GM13976 (cell line): ENCODE data around the gene CHST12.
"Not testable (repeated sequence)": the region's sequence is repeated elsewhere in the genome, so short reads cannot be mapped to it uniquely, and the experiment has no call there.

Experiments
- DNase-seq: peaks from one replicate; pipeline ENCODE4 v3.0.0; 2012; ENCODE audit warnings: low spot score
- in situ Hi-C: fragments of 300-500 bp; cut with MboI; formaldehyde crosslinking; loops from one replicate; pipeline ENCODE4 v1.12.0; 2022; ENCODE audit warnings: low sequenced_read_pairs, mixed read lengths, inconsistent platforms; ENCODE audit not compliant: unreplicated experiment
- TF ChIP-seq, protein P1 (sequence below): IDR thresholded peaks from 2 replicates; pipeline ENCODE4 v1.5.1; 2012; ENCODE audit warnings: borderline replicate concordance, mild to moderate bottlenecking; ENCODE audit not compliant: insufficient read depth; ENCODE audit errors: extremely low read depth, missing control alignments, control extremely low read depth

CHST12 gene

DNA sequence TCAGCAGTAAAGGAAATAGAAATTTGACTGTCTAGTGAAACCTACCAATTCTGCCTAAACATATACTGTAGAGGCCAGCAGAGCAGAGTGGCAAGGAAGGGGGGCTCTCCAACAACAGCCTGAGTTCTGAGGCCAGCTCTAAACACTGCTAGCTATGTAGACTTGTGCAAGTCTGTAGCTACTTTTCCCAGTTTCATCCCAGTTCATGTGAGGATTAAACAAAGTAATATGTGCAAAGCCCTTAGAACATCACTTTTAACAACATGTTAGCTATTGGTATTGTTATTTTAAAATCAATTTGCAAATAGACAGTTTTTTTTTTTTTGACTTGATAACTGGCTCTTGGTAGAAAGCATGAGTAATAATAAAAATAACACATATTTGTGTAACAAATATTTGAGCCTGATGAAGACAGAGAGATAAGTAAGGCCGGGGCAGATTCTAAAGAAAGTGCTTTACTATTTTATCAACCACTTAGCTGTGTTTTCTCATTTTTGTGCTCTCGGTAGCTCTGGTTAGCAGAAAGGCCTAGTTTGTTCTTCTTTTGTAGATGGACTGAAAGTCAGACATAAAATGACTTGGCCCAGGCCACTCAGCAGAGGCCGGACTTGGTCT lies 9.3 kb downstream of the CHST12 start:
- in situ Hi-C loops = no loop called here
- no peak for DNase-seq
- TF ChIP-seq, protein P1, sequence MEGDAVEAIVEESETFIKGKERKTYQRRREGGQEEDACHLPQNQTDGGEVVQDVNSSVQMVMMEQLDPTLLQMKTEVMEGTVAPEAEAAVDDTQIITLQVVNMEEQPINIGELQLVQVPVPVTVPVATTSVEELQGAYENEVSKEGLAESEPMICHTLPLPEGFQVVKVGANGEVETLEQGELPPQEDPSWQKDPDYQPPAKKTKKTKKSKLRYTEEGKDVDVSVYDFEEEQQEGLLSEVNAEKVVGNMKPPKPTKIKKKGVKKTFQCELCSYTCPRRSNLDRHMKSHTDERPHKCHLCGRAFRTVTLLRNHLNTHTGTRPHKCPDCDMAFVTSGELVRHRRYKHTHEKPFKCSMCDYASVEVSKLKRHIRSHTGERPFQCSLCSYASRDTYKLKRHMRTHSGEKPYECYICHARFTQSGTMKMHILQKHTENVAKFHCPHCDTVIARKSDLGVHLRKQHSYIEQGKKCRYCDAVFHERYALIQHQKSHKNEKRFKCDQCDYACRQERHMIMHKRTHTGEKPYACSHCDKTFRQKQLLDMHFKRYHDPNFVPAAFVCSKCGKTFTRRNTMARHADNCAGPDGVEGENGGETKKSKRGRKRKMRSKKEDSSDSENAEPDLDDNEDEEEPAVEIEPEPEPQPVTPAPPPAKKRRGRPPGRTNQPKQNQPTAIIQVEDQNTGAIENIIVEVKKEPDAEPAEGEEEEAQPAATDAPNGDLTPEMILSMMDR = no peak

DNA sequence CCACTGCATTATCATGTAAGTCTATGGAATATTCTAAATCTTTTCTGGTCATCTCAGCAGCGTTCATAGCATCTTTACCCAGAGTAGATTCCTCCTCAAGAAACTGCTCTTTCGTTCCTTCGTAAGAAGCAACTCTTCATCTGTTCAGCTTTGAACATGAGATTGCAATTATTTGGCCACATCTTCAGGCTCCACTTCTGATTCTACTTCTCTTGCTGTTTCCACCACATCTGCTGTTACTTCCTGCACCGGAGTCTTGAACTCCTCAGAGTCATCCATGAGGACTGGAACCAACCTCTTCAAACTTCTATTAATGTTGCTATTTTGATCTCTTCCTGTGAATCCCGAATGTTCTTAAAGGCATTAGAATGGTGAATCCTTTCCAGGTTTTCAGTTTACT lies 12.7 kb downstream of the CHST12 start:
- TF ChIP-seq, protein P1 = no peak
- DNase-seq = no peak
- in situ Hi-C loops = no loop called here

DNA sequence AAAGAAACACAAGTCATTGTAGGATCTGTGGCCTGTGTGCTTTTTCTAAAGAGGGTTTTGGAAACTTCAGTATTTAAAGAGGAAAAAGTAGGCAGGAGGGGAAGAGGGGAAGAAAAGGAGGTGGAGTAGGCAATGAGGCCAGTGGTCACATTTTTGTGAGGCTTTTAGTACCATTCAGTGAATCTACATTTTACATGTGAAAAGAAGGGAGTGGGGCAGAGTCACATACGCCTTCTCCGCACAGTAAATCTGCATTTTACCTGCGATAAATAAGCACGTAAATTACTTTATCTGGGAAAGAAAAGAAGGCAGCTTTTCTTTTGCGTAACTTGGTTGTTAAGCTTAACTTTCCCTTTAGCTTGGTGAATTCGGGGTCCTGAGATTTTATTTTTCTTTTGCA lies 13.2 kb downstream of the CHST12 start:
- TF ChIP-seq, protein P1 = no peak
- in situ Hi-C loops = no loop called here
- no peak for DNase-seq

GRCh38 chr7:2417178-2417577 lies 13.8 kb downstream of the CHST12 start:
- in situ Hi-C loops, DNase-seq: not testable (repeated sequence)

GRCh38 chr7:2417981-2418481 lies 14.6 kb downstream of the CHST12 start:
- in situ Hi-C loops = no loop called here
- DNase-seq = no peak
- TF ChIP-seq, protein P1 = no peak

DNA sequence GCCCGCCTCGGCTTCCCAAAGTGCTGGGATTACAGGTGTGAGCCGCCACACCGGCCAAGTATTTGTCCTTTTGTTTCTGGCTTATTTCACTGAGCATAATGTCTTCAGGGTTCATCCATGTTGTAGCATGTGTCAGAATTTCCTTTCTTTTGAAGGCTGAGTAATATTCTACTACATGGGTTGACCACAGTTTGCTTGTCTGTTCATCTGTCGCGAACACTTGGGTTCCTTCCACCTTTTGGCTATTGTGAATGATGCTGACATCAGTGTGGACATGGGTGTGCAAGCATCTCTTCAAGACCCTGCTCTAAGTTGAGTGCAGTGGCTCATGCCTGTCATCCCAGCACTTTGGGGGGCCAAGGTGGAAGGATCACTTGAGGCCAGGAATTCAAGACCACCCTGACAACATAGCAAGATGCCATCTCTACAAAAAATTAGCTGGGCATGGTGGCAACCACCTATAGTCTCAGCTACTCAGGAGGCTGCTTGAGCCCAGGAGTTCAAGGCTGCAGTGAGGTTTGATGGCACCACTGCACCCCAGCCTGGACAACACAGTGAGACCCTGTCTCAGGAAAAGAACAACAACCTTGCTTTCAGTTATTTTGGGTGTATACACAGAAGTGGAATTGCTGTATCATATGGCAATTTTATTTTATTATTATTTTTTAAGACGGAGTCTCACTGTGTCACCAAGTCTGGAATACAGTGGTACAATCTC lies 17.0 kb downstream of the CHST12 start:
- in situ Hi-C loops = no loop called here
- no peak for DNase-seq
- TF ChIP-seq, protein P1 = no peak

GRCh38 chr7:2421943-2422310 lies 18.5 kb downstream of the CHST12 start:
- DNase-seq = no peak
- in situ Hi-C loops = no loop called here
- TF ChIP-seq, protein P1 = no peak
